MM.1S (cell line): ENCODE data around the gene XBP1.

Experiments
- DNase-seq: peaks from one replicate; pipeline ENCODE4 v3.0.0-alpha.2; 2015
- H2AFZ ChIP-seq: fragments of 300-600 bp; sonication (generic); 2 replicates; pipeline ENCODE4 v1.6.0; 2016; ENCODE audit warnings: antibody characterized with exemption, low read length
- H3F3A ChIP-seq: fragments of 300-600 bp; sonication (generic); 2 replicates; pipeline ENCODE4 v1.6.1; 2016; ENCODE audit warnings: mild to moderate bottlenecking, antibody characterized with exemption, low read length, moderate library complexity, mixed read lengths; ENCODE audit not compliant: insufficient read depth
- H3K27ac ChIP-seq: fragments of 300-600 bp; sonication (generic); 2 replicates; pipeline ENCODE4 v1.5.1; 2016; ENCODE audit warnings: mild to moderate bottlenecking, low read length
- H3K27me3 ChIP-seq: fragments of 300-600 bp; sonication (generic); replicated peaks from 2 replicates; pipeline ENCODE4 v1.6.0; 2016; ENCODE audit warnings: low read length; ENCODE audit not compliant: insufficient read depth
- H3K36me3 ChIP-seq: fragments of 300-600 bp; sonication (generic); replicated peaks from 2 replicates; pipeline ENCODE4 v1.6.1; 2016; ENCODE audit warnings: mild to moderate bottlenecking, low read length, mixed read lengths; ENCODE audit not compliant: insufficient read depth
- H3K4me1 ChIP-seq: fragments of 300-600 bp; sonication (generic); 2 replicates; pipeline ENCODE4 v1.6.1; 2016; ENCODE audit warnings: low read length, mixed read lengths
- H3K4me2 ChIP-seq: fragments of 300-600 bp; sonication (generic); 2 replicates; pipeline ENCODE4 v1.6.0; 2016; ENCODE audit warnings: low read depth, low read length
- H3K4me3 ChIP-seq: fragments of 300-600 bp; sonication (generic); 2 replicates; pipeline ENCODE4 v1.5.1; 2016; ENCODE audit warnings: low read length, mixed read lengths
- H3K79me2 ChIP-seq: fragments of 300-600 bp; sonication (generic); 2 replicates; pipeline ENCODE4 v1.6.1; 2016; ENCODE audit warnings: mixed run types, low read length, mixed read lengths
- H3K9ac ChIP-seq: fragments of 300-600 bp; sonication (generic); 2 replicates; pipeline ENCODE4 v1.6.1; 2016; ENCODE audit warnings: low read length, mixed read lengths
- H3K9me2 ChIP-seq: fragments of 300-600 bp; sonication (generic); replicated peaks from 2 replicates; pipeline ENCODE4 v1.6.1; 2016; ENCODE audit warnings: mild to moderate bottlenecking, low read length, mixed read lengths; ENCODE audit not compliant: insufficient read depth
- H3K9me3 ChIP-seq: fragments of 300-600 bp; sonication (generic); replicated peaks from 2 replicates; pipeline ENCODE4 v1.6.1; 2016; ENCODE audit warnings: mild to moderate bottlenecking, low read length, mixed read lengths; ENCODE audit not compliant: insufficient read depth
- H4K20me1 ChIP-seq: fragments of 300-600 bp; sonication (generic); 2 replicates; pipeline ENCODE4 v1.6.1; 2016; ENCODE audit warnings: mild to moderate bottlenecking, low read length, moderate library complexity, mixed read lengths; ENCODE audit not compliant: insufficient read depth
- EZH2 ChIP-seq: fragments of 300-600 bp; sonication (generic); optimal IDR thresholded peaks from 2 replicates; pipeline ENCODE3; 2017; ENCODE audit warnings: low read depth, mild to moderate bottlenecking, antibody characterized with exemption, low read length, mixed read lengths
- EZH2phosphoT487 ChIP-seq: fragments of 300-600 bp; sonication (generic); IDR thresholded peaks from 2 replicates; pipeline ENCODE4 v1.6.1; 2018; ENCODE audit warnings: antibody characterized with exemption, low read length
- TF ChIP-seq, protein P1 (sequence below): fragments of 300-600 bp; sonication (generic); IDR thresholded peaks from 2 replicates; pipeline ENCODE4 v1.5.1; 2016; ENCODE audit warnings: antibody characterized with exemption, low read length, mixed read lengths

Gene XBP1

DNA sequence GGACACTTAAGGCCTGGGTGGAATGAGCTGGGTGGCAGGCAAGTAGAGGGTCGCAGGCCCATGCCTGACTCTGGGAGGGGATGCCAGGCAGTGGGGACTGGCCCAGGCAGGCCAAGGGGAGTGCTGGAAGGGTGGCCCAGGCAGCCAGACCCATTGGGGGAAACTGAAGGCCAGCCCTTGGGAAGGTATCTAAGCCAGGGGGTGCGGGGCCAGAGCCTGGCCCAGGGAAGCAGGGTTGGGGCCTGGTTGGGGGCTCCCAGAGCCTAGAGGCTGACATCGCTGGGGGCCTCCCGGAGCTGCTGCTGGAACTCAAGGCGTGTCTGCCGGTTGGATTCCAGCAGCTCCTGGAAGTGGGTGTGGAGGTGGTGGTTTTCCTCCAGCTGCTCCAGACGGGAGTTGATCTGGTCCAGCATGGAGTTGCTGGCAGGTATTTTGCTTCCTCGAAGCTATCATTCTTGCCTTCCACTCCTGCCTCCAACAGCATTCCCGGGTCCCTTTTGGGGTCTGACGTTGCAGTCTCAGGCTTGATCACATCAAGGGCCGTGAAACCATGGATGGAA is 35.3 kb upstream of the XBP1 start:
- Histone ChIP-seq H3K4me3 (no peak overlapping the region), H3K79me2 (no peaks in the 10 kb centered on the region), H3F3A (no peaks in the 10 kb centered on the region), H4K20me1 (no peaks in the 10 kb centered on the region), H3K9ac (no peak overlapping the region), H3K36me3 (no peaks in the 10 kb centered on the region), H3K4me1 (no peaks in the 10 kb centered on the region), H3K27me3 (no peaks in the 10 kb centered on the region), H3K4me2 (no peak overlapping the region), H2AFZ (no peak overlapping the region), H3K9me2 (no peaks in the 10 kb centered on the region), H3K9me3 (no peaks in the 10 kb centered on the region), H3K27ac (no peak overlapping the region)
- no peak for DNase-seq
- TF ChIP-seq EZH2 (no peak), EZH2phosphoT487 (no peak)
- TF ChIP-seq, protein P1, sequence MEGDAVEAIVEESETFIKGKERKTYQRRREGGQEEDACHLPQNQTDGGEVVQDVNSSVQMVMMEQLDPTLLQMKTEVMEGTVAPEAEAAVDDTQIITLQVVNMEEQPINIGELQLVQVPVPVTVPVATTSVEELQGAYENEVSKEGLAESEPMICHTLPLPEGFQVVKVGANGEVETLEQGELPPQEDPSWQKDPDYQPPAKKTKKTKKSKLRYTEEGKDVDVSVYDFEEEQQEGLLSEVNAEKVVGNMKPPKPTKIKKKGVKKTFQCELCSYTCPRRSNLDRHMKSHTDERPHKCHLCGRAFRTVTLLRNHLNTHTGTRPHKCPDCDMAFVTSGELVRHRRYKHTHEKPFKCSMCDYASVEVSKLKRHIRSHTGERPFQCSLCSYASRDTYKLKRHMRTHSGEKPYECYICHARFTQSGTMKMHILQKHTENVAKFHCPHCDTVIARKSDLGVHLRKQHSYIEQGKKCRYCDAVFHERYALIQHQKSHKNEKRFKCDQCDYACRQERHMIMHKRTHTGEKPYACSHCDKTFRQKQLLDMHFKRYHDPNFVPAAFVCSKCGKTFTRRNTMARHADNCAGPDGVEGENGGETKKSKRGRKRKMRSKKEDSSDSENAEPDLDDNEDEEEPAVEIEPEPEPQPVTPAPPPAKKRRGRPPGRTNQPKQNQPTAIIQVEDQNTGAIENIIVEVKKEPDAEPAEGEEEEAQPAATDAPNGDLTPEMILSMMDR, result no peak

DNA sequence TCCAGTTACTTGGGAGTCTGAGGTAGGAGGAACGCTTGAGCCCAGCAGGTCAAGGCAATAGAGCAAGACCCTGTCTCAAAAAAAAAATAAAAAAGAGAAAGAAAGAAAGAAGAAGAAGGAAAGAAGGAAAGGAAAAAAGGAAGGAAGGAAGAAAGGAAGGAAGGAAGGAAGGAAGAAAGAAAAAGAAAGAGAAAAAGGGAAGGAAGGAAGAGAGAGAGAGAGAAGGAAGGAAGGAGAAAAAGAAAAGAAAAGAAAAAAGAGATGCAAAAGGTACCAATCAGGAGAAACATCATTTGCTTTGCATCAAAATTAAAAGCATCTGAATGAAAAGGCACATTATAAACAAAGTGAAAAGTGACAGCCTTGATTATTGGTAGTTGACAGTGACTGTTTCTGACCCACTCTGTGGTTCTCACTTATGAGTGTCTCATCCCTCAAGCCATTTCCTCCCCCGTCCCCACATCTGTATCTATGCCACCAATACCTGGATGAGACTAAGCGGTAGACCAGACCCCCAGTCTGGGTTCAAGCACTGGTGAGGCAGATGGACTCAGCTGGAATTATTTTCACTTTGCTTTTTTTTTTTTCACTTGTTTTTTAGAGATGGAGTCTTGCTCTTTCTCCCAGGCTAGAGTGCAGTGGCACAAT is 33.0 kb upstream of the XBP1 start:
- Histone ChIP-seq H3K79me2 (no peaks in the 10 kb centered on the region), H3K27me3 (no peaks in the 10 kb centered on the region), H3K4me2 (no peak overlapping the region), H3K27ac (no peak overlapping the region), H3K9me2 (no peaks in the 10 kb centered on the region), H3K36me3 (no peaks in the 10 kb centered on the region), H3K4me3 (no peak overlapping the region), H2AFZ (no peak overlapping the region), H4K20me1 (no peaks in the 10 kb centered on the region), H3K9ac (no peak overlapping the region), H3F3A (no peaks in the 10 kb centered on the region), H3K4me1 (0 out of 2 replicates have a peak, but pooled peaks cover 4% of the 10 kb centered on the region), H3K9me3 (no peaks in the 10 kb centered on the region)
- TF ChIP-seq EZH2phosphoT487 (no peak), EZH2 (no peak)
- TF ChIP-seq, protein P1, result no peak
- DNase-seq, result no peak

DNA sequence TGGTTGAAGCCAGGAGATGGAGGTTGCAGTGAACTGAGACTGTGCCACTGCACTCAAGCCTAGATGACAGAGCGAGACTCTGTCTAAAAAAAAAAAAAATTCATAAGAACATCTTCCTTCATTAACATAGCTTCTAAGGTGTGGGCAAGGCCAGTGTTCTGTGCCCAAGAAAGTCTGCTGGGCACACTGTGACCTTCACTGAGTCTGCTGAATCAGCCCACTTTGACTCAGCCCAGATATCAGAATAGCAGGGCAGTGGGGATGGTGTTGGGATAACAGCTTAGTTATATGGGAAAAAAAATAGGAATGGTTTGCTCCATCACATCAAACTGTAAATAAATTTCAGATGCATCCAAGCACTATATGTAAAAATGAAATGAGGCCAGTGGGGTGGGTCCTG is 32.4 kb upstream of the XBP1 start:
- no peaks in the 10 kb centered on the region for H3K9me2 ChIP-seq
- H3K4me2 ChIP-seq, result no peak overlapping the region
- no peak overlapping the region for H3K27ac ChIP-seq
- no peaks in the 10 kb centered on the region for H3F3A ChIP-seq
- no peaks in the 10 kb centered on the region for H3K9me3 ChIP-seq
- no peaks in the 10 kb centered on the region for H3K27me3 ChIP-seq
- no peaks in the 10 kb centered on the region for H3K36me3 ChIP-seq
- H3K4me1 ChIP-seq, result 0 out of 2 replicates have a peak, but pooled peaks cover 4% of the 10 kb centered on the region
- H3K4me3 ChIP-seq, result no peak overlapping the region
- H2AFZ ChIP-seq, result no peak overlapping the region
- DNase-seq, result no peak
- H3K9ac ChIP-seq, result no peak overlapping the region
- TF ChIP-seq EZH2phosphoT487, result no peak
- TF ChIP-seq, protein P1, result no peak
- no peak for TF ChIP-seq EZH2
- no peaks in the 10 kb centered on the region; the same call in 1 of the 2 replicates for H3K79me2 ChIP-seq
- no peaks in the 10 kb centered on the region for H4K20me1 ChIP-seq
